Endothelial cell of umbilical vein (primary cell): ENCODE measurements around the gene IGSF9. TPM values are rescaled to one million over a fixed set of nuclear protein-coding genes. Genes with fewer than 3 reads are reported as not detected.
A peak's percentile ranks its signal among the peaks of the same experiment; 100 is the strongest.

ENCODE experiments used
- BruUV-seq: library from RNA; stranded (reverse); fragments of 400-500 nt; replicated peaks from 2 replicates; lab custom pipeline; 2021; lab: Mats Ljungman, UMichigan
- CTCF ChIA-PET: fragments of 300-600, 350-600 bp; sonication (Branson Sonifier 250); formaldehyde crosslinking; loops from one replicate; lab custom pipeline; 2021; ENCODE audit warnings: antibody characterized with exemption, inconsistent platforms; lab: Charles Lee
- POLR2A ChIA-PET: fragments of 300-600, 350-600 bp; sonication (Branson Sonifier 250); formaldehyde crosslinking; loops from one replicate; lab custom pipeline; 2021; ENCODE audit warnings: antibody characterized with exemption, inconsistent platforms; lab: Charles Lee
- DNase-seq: peaks from one replicate; pipeline ENCODE4 v3.0.0-alpha.2; 2011; ENCODE audit warnings: low read depth, low spot score
- FAIRE-seq: peaks from 2 replicates; lab custom pipeline; 2011; peaks lifted over from hg19 to GRCh38; lab: Jason Lieb, UNC
- H2AFZ ChIP-seq: 2 replicates; pipeline ENCODE4 v1.6.0; 2012; ENCODE audit warnings: low read depth, low read length, control low read depth, inconsistent platforms
- H3K27ac ChIP-seq: 2 replicates; pipeline ENCODE4 v1.5.1; 2011; ENCODE audit warnings: low read depth, mild to moderate bottlenecking, control low read depth, low read length, moderate library complexity; ENCODE audit not compliant: insufficient read depth
- H3K27me3 ChIP-seq, 2 experiments: 2 replicates each; pipeline versions ENCODE4 v1.6.0 to v1.6.1; 2011; ENCODE audit warnings: low read length in 2 of 2, mixed read lengths in 1 of 2; ENCODE audit not compliant: control insufficient read depth in 2 of 2, insufficient read depth in 2 of 2
- H3K36me3 ChIP-seq, 2 experiments: 2 replicates in 1 of 2; 3 replicates in 1 of 2; pipeline ENCODE4 v1.5.1; 2011; ENCODE audit warnings: low read length in 2 of 2, mild to moderate bottlenecking in 1 of 2, moderate library complexity in 1 of 2; ENCODE audit not compliant: control insufficient read depth in 2 of 2, insufficient read depth in 2 of 2; ENCODE audit errors: extremely low read depth in 1 of 2
- H3K4me1 ChIP-seq: 3 replicates; pipeline ENCODE4 v1.5.1; 2011; ENCODE audit warnings: mild to moderate bottlenecking, low read length; ENCODE audit not compliant: control insufficient read depth, insufficient read depth; ENCODE audit errors: extremely low read depth
- H3K4me2 ChIP-seq: 2 replicates; pipeline ENCODE4 v1.6.1; 2011; ENCODE audit warnings: low read length, control low read depth, mixed read lengths; ENCODE audit not compliant: insufficient read depth
- H3K4me3 ChIP-seq, 3 experiments: fragments of 200-600 bp in 1 of 3; sonication (generic), shearing (Covaris generic) in 1 of 3; replicated peaks in 1 of 3; 2 replicates each; pipeline ENCODE4 v1.5.1; 2011 to 2016; ENCODE audit warnings: control low read depth in 3 of 3, low read length in 3 of 3, mild to moderate bottlenecking in 2 of 3, inconsistent platforms in 1 of 3, low read depth in 1 of 3, moderate library complexity in 1 of 3; ENCODE audit not compliant: insufficient read depth in 1 of 3
- H3K79me2 ChIP-seq: 2 replicates; pipeline ENCODE4 v1.6.0; 2012; ENCODE audit warnings: low read length, inconsistent platforms; ENCODE audit not compliant: control insufficient read depth, insufficient read depth
- H3K9ac ChIP-seq: replicated peaks from 2 replicates; pipeline ENCODE3; 2011; ENCODE audit warnings: low read length, control low read depth; ENCODE audit not compliant: insufficient read depth; ENCODE audit errors: extremely low read depth
- H3K9me1 ChIP-seq: replicated peaks from 3 replicates; pipeline ENCODE4 v1.6.0; 2011; ENCODE audit warnings: mild to moderate bottlenecking, low read length; ENCODE audit not compliant: control insufficient read depth, insufficient read depth; ENCODE audit errors: extremely low read depth
- H3K9me3 ChIP-seq: replicated peaks from 2 replicates; pipeline ENCODE4 v1.5.1; 2012; ENCODE audit warnings: low read length, inconsistent platforms; ENCODE audit not compliant: control insufficient read depth, insufficient read depth
- H4K20me1 ChIP-seq: replicated peaks from 2 replicates; pipeline ENCODE3; 2011; ENCODE audit warnings: mild to moderate bottlenecking, low read length; ENCODE audit not compliant: control insufficient read depth, insufficient read depth; ENCODE audit errors: extremely low read depth
- MYC ChIP-seq: IDR thresholded peaks from one replicate; pipeline ENCODE4 v1.6.1; 2011; ENCODE audit warnings: mild to moderate bottlenecking, low read depth, low read length
- POLR2A ChIP-seq: IDR thresholded peaks from 2 replicates; pipeline ENCODE4 v1.6.1; 2012; ENCODE audit warnings: low read depth, mild to moderate bottlenecking, control low read depth, low read length
- POLR2AphosphoS5 ChIP-seq: IDR thresholded peaks from 2 replicates; pipeline ENCODE4 v1.6.1; 2012; ENCODE audit warnings: low read depth, mild to moderate bottlenecking, control low read depth, low read length, moderate library complexity; ENCODE audit not compliant: insufficient read depth
- dilution Hi-C: fragments of 300-500 bp; cut with MboI; formaldehyde crosslinking; loops from one replicate; pipeline ENCODE4 v1.15.0; 2019; ENCODE audit warnings: low sequenced_read_pairs; ENCODE audit not compliant: extremely low pct_ligation_motif_present
- intact Hi-C: fragments of 100-400 bp; cut with micrococcal nuclease; formaldehyde crosslinking; loops from one replicate; pipeline ENCODE4 v1.10.0; 2022
- polyA plus RNA-seq, 4 experiments: library from polyadenylated mRNA; depleted of rRNA in 3 of 4; stranded (reverse) in 3 of 4; unstranded in 1 of 4; fragments of >200 nt; gene quantifications; 2 replicates each; pipeline versions ENCODE4 v1.2.1 to v1.2.3, GENCODE V29; 2011 to 2012; ENCODE audit warnings: missing spikeins in 1 of 4
- total RNA-seq: library from RNA; stranded (reverse); gene quantifications from 2 replicates; pipeline ENCODE4 v1.2.3, GENCODE V29; 2021
- TF ChIP-seq, protein P1 (sequence below): IDR thresholded peaks from 2 replicates; pipeline ENCODE4 v1.6.1; 2011; ENCODE audit not compliant: insufficient read depth, insufficient read length

The IGSF9 gene
- total and polyA plus RNA-seq, 2 donors (not counting 3 experiments of a cell fraction or from before 2014, with no cell fraction given): 0.15 TPM

DNA sequence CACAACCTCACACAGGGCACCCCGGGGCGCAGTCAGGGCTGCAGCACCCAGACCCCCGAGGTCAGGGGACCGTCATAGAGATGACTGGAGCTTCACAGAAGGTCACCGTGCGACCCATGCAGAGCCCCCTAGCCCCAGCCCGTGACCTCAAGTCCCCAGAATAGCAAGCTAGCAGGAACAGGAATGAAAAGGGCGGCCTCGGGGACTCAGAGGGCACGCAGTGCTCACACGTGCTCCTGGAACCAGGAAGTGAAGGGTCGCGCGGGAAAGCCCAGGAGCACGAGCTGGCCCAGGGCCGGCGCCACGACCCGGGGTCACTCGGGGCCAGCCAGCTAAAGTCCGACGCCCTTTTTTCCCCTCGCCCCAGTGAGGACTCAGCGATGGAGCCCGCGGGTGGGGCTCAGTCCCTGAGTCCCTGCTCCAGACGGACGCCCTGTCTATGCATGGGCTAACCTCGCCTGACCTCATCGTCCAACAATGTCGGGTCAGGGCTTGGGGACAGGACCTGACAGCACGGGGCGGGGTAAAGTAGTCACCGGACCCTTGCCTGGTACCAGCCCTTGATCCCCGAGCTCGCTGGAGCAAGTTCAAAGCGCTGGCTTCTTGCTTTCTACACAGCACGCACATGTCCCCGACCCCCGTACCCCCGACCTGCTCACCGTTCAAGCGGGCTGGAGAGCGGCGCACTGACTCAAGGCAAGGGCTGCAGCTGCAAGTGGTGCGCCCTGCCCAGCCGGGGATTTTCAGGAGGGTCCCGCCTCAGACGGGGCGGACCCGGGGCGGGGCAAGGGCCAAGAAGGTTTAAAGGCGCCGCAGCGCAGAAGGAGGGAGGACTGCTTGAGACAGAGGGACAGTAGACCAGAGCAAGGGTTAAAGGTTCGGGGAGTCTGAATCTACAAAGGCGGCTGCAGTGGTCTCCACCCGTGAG lies 20.4 kb downstream of the IGSF9 start, which contains the start of gene TAGLN2:
TSS of gene TAGLN2 (minus strand) at position 717 of the 928 bp plus-strand sequence. CDS start 4,998 bp downstream, outside the sequence.
- intact Hi-C loops (loop anchor here (1.0 to 10.0 kb wide), 7 partner anchors 9 to 1910 kb away; partner anchors contain the start of gene IGSF9), dilution Hi-C loops (no loop called here)
- ChIA-PET POLR2A (interaction anchor here (0.5 to 2.3 kb wide), 5 partner anchors 9 to 303 kb away, joined by 3 to 9 read pairs (median 3); partner anchors contain the start of gene DUSP23), CTCF (interaction anchor here (0.8 to 7.5 kb wide), 8 partner anchors 9 to 126 kb away, joined by 3 to 71 read pairs (median 4); partner anchors contain the start of gene IGSF9)
- DNase-seq (peak; percentile 93), FAIRE-seq (peak; percentile 94)
- H3K79me2 ChIP-seq: peaks cover 52% of the 10 kb centered on the region
- H3K4me2 ChIP-seq: peak within 1 kb of the TSS; percentile 85
- H2AFZ ChIP-seq: peak within 1 kb of the TSS; percentile 21
- peak; percentile 98 for TF ChIP-seq POLR2A
- TF ChIP-seq POLR2AphosphoS5: peak; percentile 98
- TF ChIP-seq MYC: no peak
- TF ChIP-seq, protein P1, sequence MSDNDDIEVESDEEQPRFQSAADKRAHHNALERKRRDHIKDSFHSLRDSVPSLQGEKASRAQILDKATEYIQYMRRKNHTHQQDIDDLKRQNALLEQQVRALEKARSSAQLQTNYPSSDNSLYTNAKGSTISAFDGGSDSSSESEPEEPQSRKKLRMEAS: peak; percentile 69
- peaks cover 27% of the 10 kb centered on the region for H3K4me1 ChIP-seq
- H3K4me3 ChIP-seq: peak within 1 kb of the TSS; percentile 46 to 78 (median 71)
- peaks cover 0 to 3% of the 10 kb centered on the region in 2 experiments for H3K36me3 ChIP-seq
- H3K27ac ChIP-seq: peak within 1 kb of the TSS; percentile 98
- TSS peak; percentile 48 for BruUV-seq
- H3K27me3 ChIP-seq: no peaks in the 10 kb centered on the region
- peak within 1 kb of the TSS; percentile 100 for H3K9ac ChIP-seq
- no peaks in the 10 kb centered on the region for H3K9me1 ChIP-seq
- no peaks in the 10 kb centered on the region for H4K20me1 ChIP-seq
- no peaks in the 10 kb centered on the region for H3K9me3 ChIP-seq
